GM12873 (cell line): ENCODE measurements around the gene FAM187B.

ENCODE experiments used
- CTCF ChIP-seq: IDR thresholded peaks from 2 replicates; pipeline ENCODE4 v1.5.1; 2012; ENCODE audit warnings: low read depth, mild to moderate bottlenecking, moderate library complexity, low read length, control low read depth; ENCODE audit not compliant: insufficient read depth; ENCODE audit errors: missing control alignments

FAM187B gene

GRCh38 chr19:35249848-35250711, 21.5 kb upstream of the FAM187B start:
- no peak for TF ChIP-seq CTCF

DNA sequence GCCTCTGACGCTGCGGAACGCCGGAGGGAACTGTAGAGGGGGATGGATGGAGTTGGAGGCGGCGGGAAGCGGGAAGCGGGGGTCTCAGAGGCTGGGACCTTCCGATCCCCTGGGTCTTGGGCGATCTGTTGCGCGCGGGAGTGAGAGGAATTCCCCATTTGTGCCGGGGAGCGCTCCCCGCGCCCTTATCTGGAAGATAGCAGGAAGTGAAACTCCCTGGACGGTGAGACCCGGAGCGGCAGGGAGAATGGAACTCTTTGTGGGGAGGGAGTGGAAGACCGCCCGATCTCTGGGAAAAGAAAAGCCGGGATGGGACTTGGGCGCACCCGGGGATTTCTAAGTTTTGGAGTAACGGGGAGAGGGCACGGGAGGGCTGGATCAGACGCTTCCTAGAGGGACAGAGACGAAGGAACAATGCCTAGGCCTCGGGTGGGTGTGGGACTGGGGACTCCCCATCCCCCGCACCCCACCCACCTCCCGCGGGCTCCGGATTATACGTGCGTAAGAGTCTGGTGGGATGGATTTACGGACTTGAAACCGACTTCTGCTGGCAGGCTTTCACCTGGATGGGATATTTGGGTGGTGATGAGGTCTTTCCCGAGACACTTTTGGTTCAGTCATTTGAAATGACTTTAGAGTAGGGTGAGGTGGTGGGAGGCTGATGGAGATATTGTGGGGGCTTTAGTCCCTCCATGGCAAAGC, 20.8 kb upstream of the FAM187B start:
- TF ChIP-seq CTCF = no peak

DNA sequence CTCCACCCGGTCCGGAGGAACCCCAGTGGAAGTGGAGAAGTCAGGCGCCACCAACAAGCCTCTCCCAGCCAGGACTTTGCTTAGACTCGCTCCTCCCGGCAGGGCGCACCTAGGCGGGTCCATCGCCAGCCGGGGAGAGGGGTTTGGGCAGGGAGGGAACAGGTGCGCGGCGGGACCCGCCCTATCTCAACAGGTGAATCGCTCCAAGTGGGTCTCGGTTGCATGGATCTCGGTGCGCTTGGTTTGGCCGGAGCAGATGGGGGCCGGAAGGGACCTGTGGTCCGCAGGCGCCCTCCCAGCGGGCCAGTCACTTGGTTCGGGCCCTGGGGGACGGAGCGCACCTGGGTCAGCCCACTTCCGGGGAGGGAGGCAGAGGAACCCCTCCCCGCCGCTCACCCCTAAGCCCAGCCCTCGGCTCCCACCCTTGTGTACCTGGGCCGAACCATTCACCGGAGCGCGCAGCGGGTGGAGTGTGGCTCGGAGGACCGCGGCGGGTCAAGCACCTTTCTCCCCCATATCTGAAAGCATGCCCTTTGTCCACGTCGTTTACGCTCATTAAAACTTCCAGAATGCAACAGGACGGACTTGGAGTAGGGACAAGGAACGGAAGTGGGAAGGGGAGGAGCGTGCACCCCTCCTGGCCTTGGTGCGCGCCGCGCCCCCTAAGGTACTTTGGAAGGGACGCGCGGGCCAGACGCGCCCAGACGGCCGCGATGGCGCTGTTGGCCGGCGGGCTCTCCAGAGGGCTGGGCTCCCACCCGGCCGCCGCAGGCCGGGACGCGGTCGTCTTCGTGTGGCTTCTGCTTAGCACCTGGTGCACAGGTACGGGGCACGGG, 20.0 kb upstream of the FAM187B start, which contains the start of gene LSR:
Gene LSR (plus strand): TSS at position 693 of the 836 bp plus-strand sequence. CDS start 21 bp downstream, at position 714.
- peak; percentile 9 for TF ChIP-seq CTCF

GRCh38 chr19:35247526-35248309, 19.2 kb upstream of the FAM187B start:
- peak; percentile 71 for TF ChIP-seq CTCF

- TF ChIP-seq CTCF = no peak
These were observed 18.0 kb upstream of the FAM187B start for GRCh38 chr19:35246466-35247092.

DNA sequence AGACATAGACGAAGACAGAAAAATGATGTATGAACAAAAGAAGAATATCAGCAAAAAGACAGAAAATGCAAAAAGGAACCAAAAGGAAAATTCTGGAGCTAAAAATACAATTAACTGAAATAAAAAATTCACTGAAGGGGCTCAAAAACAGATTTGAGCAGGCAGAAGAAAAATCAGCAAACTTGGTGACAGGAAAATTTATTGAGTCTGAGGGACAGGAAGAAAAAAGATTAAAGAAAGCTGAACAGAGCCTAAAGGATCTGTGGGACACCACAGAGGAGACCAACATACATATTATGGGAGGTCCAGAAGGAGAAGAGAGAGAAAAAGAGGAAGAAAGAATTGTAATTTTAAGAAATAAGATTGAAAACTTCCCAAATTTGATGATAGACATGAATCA, 12.9 kb upstream of the FAM187B start:
- no peak for TF ChIP-seq CTCF
